HT1080 (cell line): ENCODE measurements around the gene TSPAN13. TPM values are rescaled to one million over a fixed set of nuclear protein-coding genes. Genes with fewer than 3 reads are reported as not detected.
"Not testable (repeated sequence)": the region's sequence is repeated elsewhere in the genome, so short reads cannot be mapped to it uniquely, and the experiment has no call there.

ENCODE experiments used
- DNase-seq: peaks from one replicate; pipeline ENCODE4 v3.0.0-alpha.2; 2015; ENCODE audit warnings: low read depth
- total RNA-seq: library from RNA; depleted of rRNA; stranded (reverse); fragments of >200 nt; shearing (Covaris generic); gene quantifications from 2 replicates; pipeline ENCODE4 v1.2.3, GENCODE V29; 2014

Gene TSPAN13
- total RNA-seq, 1 experiment from 2014 or later, result 0.26 TPM

DNA sequence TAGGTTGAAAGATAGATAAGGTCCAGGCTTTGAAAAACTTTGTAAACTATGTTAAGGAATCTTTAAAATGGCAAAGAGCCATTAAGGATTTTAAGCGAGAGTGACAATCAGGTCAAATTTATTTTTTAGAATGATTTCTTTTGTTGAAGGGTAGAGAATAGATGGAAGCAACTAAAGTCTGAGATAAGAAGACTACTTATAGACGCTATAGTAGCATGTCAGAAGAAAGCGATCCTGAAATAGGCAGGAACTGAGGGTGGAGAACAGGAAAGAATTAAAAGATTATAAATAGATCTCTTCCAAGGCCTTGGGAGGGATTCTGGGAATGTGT, 13.0 kb upstream of the TSPAN13 start:
- no peak for DNase-seq

DNA sequence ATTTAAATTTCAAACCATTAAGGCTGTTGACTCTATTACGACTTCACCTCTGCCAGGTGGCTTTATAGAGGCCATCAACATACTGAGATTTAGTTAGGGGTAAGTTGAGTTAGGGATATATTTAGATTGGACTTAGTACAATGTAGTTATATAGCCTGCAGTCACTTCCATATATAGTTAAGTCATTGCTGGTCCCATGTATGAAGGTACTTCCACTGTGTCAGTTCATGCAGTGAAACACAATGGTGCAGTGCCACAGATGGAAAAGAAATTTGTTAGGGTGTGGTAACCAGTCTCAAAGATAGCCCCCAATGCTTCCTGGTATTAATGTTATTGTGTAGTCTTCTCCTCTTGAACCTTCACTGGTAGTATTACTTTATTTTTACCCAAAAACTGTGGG, 12.6 kb upstream of the TSPAN13 start:
- no peak for DNase-seq

DNA sequence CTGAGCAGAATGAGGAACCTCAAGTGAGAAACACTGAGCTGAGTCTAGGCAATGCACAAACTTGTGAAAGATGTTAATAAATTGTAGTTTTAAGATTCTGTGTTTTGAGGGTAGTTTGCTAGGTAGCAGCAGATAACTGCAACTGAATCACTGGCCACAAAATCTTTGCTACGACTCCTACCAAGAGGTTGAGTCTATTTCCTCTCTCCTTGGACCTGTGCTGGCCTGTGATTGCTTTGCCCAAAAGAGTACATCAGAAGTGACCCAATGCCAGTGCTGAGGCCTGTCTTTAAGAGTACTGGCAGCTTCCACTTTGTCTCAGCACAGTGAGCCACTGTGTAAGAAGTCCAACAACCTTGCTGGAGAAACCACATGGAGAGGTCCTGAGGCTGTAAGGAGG, 11.9 kb upstream of the TSPAN13 start:
- no peak for DNase-seq

DNA sequence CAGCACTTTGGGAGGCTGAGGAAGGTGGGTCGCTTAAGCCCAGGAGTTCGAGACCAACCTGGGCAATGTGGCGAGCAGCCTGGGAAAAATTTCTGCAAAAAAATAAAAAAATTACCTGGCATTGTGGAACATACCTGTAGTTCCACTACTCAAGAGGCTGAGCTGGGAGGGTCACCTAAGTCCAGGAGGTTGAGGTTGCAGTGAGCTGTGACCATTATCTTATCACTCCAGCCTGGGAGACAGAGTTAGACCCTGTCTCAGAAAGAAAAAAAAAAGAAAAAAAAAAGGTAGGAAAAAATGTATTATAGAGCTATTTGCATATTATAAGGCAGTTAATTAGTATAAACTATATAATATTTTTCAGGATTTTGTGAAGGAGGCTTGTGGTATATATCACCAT, 11.0 kb upstream of the TSPAN13 start:
- no peak for DNase-seq

DNA sequence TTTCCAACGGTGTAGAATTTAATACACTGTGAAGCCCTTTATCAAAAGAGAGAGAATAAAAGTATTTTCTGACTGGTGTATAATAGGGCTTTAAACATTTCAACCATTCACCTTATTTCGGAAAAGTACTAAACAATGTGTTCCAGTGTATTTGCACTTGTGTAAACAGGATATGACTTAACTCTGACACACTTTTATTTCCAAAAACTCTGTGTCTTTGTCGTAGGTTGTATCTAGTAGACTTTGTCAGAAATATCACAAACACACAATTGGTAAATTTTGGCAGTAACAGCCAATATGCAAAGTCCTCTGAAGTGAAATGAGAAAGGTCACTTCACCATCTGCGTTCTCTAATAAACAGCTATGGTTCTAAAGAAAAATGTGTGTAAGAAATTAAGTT, 10.3 kb upstream of the TSPAN13 start:
- peak; percentile 38 for DNase-seq

DNA sequence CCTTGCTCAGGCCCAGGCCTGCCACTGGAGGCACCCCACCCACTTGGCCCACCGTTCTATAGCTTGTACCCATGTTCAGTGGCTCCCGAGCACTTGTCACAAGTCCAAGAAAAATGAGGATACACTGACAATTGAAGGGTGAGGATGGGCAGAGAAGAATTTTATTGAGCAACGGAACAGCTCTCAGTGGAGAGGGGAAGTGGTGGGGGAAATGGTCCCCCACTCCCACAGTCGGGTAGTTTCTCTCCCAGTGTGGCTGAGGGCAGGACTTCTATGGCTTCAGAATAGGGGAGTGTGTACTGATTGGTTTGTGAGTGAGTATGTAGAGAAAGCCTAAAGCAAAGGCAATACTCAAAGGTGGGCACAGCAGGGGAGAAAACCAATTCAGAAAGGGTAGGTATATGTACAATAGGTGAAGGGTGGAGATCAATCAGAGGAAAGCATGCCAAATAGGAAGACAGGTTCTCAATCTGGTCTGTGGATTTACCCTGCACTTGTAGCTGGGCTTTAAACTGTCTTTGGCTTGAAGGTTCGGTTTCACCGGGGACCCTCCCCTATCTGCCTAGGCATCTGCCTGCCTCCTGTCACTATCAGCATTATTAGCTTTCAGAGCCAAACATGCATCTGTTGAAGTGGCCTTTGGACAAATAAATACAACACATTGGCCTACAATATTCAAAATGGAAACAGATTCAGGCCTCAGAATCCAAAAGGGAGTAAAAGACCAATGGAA, 8.9 kb upstream of the TSPAN13 start:
- DNase-seq, result no peak

DNA sequence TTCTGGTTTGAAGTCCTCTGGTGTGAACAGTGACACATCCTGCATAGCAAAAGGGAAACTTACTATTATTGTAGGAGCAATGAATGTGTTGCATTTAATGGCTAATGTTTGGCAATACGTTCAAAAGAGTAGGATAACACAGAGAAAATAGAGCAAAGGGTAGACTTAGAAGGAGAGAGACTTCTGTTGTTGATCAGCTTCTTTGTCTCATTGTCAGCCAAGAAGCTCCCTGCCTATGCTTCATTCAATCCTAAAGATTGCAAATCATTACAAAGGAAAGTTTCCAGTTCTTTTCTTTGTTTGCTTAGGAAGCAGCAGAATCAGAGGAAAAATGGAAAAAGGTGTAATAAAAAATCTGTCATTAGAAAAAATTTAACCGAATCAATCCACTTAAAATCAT, 7.9 kb upstream of the TSPAN13 start:
- no peak for DNase-seq

DNA sequence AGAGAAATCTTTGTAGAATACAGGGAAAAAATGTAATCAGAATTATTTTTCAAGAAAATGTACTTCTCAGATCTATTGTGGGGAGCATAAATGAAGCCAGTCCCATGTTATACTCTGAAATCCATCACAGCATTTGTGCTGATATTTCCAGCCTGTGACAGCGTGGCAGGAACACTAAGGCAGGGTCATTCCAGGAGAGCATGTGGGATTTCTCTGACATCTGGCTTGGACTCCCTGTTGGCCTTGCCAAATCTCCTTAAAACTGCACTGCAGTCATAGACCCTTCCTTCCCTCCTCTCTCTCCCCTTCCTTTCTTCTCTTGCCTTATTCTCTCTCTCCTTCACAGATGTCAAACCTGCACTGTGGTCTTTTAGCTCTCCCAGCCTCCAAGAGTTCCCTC, 6.5 kb upstream of the TSPAN13 start:
- no peak for DNase-seq

DNA sequence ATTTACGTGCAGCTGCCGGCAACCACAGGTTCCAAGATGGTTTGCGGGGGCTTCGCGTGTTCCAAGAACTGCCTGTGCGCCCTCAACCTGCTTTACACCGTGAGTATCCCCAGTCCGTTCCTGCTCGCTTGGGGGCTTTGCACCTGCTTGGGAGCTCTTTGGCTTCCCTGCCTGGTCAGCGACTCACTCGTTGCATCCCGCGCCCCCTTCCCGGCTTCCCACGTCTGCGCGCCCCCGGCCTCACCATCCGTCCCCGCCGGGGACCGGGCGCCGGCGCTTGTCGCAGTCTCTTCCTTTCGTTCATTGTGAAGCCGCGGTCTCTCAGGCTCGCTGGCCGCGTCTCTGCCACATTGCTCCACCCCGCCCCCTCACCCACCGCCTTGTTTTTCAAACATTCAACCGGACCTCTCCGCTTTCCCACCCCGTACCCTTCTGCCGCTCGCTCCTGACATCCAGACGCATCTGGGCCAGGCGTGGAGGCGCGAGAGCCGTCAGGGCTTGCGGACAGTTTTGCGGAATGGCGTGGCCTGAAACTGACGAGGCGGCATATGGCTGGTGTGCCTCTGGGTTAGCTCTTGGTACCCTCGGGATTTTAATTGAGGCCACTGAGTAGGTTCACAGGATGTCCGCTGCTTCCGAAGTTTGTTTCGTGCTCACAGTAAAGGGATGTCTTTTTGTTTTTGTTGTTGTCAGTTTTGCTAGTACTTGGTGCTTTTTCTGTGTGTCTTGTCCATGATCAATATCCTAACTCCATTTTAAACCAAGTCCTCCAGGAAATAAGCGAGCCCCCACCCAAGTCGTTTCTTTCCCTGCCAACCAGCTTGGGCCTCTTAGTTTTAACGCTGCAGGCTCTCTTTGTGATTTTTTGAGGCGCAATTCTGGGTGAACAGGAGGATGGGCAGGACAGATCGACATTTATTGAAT, 639 bp downstream of the TSPAN13 start:
- DNase-seq, result no peak

DNA sequence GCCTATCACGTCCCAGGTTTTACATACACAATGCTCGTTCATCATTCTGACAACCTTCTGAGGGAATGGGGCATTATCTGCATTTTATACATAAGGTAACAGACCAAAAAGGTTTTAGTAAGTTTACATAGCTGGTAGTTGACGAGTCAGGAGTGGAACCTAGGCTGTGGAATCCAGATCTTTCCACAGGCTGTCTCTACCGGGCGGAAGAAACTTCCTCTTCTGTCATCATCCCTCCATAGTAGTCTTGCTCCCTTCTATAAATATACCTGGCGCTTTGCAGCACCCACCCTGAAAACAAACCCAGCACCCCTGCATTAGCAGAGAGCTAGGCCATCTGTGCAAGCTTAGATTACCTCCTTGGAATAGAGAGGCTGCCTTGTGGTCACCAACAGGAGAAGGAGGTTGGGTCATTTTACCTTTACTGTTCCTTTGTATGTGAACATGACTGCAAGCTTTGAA, 1.3 kb downstream of the TSPAN13 start:
- DNase-seq, result no peak

DNA sequence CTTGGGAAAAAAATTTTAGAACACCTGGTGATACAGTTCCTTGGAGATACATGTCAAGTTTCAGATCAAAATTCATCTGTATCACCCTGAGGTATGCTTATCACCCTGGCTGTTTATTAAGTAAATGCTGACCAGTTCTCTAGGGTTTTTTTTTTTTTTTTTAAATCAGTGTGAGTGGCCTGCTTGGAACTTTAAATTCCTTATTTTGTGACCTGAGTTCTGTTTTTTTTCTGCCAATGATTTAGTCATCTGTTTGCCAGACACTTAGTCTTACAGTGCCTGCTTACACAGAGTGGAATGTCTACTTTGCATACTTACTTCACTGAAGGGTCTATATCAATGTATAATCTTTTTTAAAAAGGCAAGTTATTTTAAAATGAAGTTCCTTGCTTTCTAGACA, 1.8 kb downstream of the TSPAN13 start:
- DNase-seq, result no peak

DNA sequence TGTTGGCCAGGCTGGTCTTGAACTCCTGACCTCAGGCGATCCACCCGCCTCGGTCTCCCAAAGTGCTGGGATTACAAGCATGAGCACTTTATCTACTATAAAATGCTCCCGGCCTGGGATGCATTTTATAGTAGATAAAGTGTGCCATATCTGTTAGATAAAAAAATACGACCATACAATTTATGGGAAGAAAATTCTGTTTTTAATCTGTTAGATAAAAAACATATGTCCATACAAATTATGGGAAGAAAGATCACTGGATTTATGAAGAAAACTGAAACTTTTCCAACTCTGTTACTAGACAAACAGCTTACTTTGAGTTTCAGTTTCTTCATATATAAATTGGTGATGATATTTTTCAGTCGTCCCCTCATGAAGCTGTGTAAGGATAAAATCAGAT, 4.5 kb downstream of the TSPAN13 start:
- no peak for DNase-seq

DNA sequence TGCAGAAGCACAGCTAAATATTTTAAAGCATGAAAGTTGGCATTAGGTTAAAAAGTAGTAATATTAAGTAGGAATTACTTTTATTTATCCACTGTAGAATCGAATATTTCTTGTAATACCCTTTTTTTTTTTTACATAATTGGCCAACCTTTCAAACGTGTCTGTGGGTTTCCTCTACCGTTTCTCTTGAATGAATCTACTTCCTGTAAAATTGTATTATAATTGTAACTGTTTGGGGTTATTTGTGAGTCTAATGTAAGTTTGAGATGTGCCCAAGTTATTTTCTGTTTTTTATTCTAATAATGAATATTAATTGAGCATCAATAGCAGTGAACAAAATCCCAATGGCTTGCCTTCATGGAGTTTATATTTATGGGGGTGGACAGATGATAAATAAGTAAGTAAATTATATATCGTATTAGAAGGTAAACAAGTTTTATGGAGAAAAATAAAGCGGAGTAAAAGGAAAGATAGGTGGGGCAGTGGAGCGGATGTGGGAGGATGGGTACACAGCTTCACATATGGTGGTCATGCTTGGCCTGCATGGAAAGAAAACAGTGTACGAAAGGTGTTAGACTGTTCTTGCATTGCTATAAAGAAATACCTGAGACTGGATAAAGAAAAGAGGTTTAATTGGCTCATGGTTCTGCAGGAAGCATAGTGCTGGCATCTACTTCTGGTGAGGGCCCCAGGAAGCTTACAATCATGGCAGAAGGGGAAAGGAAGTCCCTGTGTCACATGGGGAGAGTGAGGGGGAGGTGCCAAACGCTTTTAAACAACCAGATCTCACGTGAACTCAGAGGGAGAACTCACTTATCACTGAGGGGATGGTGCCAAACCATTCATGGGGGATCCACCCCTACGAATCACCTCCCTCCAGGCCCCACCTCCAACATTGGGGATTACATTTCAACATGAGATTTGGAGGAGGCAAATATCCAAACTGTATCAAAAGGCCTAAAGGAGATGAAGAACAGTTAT, 5.4 kb downstream of the TSPAN13 start:
- DNase-seq, result no peak

DNA sequence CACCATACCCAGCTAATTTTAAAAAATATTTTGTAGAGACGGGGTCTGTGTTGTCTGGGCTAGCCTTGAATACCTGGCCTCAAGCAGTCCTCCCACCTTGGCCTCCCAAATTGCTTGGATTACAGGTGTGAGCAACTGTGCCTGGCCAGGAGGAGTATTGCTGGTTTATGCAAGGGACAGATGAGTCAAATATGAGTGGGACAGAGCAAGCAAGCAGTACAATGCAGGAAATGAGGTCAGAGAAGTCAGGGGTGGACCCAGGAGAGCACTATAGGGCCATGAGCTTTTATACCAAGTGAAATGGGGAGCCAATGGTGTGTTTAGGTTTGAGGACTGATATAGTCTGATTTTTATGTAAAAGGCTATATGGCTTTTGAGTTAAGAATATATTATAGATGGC, 6.3 kb downstream of the TSPAN13 start:
- no peak for DNase-seq

DNA sequence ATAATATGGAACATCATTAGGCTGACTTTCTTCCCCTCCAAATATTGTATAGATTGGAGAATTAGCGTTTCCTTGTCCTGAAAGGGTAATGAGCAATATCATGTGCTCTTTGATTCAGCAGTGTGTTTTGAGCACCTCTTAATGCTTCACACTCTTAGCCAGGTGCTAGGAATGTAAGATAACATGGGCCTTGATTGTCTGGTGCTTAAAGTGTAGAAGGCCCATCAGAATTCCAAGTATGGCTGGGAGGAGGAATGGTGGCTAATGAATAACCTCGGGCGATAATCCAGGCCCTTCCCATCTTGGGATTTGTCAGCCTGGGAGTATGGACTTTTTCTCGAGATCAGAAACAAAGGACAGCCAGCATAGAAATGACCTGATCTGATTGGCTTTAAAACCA, 8.6 kb downstream of the TSPAN13 start:
- DNase-seq, result no peak

DNA sequence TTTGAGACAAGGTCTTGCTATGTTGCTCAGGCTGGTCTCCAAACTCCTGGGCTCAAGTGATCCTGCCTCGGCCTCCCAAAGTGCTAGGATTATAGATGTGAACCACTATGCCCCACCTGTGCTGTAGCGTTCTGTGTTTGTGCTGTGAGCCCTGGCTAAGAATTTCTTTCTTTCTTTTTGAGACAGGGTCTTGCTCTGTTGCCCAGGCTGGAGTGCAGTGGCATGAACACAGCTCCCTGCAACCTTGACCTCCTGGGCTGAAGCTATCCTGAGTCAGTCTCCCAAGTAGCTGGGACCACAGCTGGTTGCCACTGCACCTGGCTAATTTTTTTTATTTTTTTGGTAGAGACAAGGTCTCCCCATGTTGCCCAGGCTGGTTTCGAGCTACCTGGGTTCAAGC, 11.4 kb downstream of the TSPAN13 start:
- no peak for DNase-seq

DNA sequence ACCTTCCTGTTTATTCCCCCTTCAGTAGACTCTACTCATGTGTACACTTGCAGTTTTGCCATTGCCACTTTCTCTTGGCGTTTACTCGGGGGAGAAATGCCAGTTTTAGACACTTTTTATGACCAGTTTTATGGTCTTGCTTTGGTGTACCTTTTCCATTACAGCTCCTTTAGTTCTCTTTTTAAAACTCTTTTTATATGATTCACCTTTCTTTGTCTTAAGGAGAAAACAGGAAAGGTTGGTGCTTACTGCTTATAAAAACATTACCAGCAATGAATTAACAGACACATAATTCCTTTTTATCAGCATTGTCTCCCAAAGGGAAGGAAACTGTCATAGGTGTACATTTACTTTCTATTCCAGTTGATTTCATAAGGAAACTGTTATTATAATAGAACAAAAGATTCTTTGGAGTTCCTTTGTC, 11.9 kb downstream of the TSPAN13 start:
- no peak for DNase-seq

DNA sequence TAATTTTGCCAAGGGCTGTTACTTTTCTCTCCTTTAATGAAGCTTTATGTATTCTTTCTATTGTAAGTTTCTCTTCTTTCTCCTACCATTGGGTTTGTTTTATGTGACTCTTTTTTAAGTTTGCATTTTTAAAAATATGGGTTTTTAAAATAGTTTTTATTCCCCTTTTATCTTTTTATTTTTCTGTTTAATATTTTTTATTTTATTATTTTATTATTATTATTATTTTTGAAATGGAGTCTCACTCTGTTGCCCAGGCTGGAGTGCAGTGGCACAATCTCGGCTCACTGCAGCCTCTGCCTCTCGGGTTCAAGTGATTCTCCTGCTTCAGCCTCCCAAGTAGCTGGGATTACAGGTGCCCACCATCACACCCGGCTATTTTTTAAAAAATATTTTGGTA, 16.4 kb downstream of the TSPAN13 start:
- not testable (repeated sequence) for DNase-seq

DNA sequence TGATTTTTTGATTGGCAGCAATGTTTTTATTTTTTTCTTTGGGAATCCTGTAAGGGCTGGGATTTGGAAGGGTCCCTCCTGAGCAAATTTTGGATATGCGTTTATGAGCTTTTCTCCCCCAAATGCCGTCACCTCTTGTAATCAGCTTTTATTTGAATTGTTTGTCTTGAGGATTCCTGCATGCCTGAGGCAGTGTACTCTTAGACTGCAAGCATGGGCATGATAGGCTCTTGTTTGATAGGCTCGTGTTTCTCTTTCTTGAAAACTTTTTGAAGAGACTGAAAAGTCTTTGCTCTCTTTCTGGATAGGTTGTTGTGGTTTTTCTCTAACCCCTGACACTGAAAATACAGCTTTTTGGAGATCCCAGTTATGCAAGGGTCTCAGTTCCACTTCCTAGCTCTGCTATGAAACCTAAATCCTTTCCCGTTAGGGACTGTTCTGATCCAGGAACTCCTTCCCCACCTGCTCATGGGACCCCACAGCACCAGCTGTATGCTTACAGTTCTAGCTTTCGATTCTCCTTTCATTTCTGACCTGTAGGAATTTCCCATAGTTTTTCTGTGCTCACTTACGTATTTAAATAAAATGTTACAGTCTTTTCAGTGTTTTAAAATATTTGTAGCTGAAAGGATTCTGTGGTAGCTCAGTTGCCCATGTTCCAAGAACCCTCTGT, 17.2 kb downstream of the TSPAN13 start:
- no peak for DNase-seq

DNA sequence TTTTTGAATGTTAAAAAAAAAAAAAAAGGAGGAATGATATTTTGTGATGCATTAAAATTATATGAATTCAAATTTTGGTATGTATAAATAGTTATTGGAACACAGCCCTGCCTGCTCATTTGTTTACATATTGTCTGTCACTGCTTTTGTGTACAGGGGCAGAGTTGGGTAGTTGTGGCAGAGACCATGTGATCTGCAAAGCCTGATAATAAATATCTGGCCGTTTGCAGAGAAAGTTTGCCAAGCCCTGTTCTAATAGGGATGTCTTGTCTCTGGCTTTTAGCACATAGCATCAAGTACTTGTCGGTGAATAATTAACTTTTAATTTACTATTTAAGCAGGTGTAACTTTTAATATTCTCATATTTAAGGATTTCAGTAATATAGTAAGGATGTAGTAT, 19.8 kb downstream of the TSPAN13 start:
- no peak for DNase-seq

DNA sequence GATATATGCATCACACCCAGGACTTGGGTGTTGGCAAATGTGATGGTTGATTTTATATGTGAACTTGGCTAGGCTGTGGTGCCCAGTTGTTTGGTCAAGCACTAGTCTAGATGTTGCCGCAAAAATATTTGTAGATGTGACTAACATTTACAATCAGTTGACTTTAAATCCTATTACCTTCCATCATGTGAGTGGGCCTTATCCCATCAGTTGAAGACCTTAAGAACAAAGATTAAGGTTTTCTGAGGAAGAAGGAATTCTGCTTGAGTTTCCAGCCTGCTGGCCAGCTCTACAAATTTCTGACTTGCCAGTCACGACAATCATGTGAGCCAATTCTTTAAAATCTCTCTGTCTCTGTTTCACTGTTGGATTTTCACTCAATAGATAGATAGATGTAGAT, 20.3 kb downstream of the TSPAN13 start:
- DNase-seq, result no peak
